HepG2 (cell line): Measurements from ENCODE around the gene OR2F2. TPM values are rescaled to one million over a fixed set of nuclear protein-coding genes. Genes with fewer than 3 reads are reported as not detected.

Source experiments
- BRF2 ChIP-seq: sonication (generic); formaldehyde crosslinking; IDR thresholded peaks from 2 replicates; pipeline ENCODE4 v1.8.1; 2022; ENCODE audit warnings: mild to moderate bottlenecking, missing genetic modification reagents
- CBFB ChIP-seq: sonication (generic); formaldehyde crosslinking; IDR thresholded peaks from 2 replicates; pipeline ENCODE4 v1.4.0; 2020; ENCODE audit warnings: missing genetic modification reagents
- DMAP1 ChIP-seq: IDR thresholded peaks from 2 replicates; pipeline ENCODE4 v1.6.1; 2016
- IRF2 ChIP-seq: IDR thresholded peaks from 2 replicates; pipeline ENCODE4 v1.6.1; 2018; ENCODE audit warnings: missing genetic modification reagents, missing compliant biosample characterization
- MBD4 ChIP-seq: IDR thresholded peaks from 2 replicates; pipeline ENCODE4 v1.6.1; 2012; ENCODE audit warnings: low read length, inconsistent platforms, borderline replicate concordance
- MYC ChIP-seq: sonication (generic); formaldehyde crosslinking; IDR thresholded peaks from 2 replicates; pipeline ENCODE4 v1.9.0; 2021; ENCODE audit warnings: missing genetic modification reagents, borderline replicate concordance
- NRL ChIP-seq: sonication (generic); formaldehyde crosslinking; IDR thresholded peaks from 2 replicates; pipeline ENCODE4 v1.5.0; 2020; ENCODE audit warnings: missing genetic modification reagents, mild to moderate bottlenecking, moderate library complexity, borderline replicate concordance
- PHF5A ChIP-seq: IDR thresholded peaks from one replicate; pipeline ENCODE4 v1.6.1; 2018; ENCODE audit warnings: low read depth, missing genetic modification reagents; ENCODE audit not compliant: unreplicated experiment
- SIX1 ChIP-seq: sonication (generic); formaldehyde crosslinking; IDR thresholded peaks from 2 replicates; pipeline ENCODE4 v1.4.0; 2020; ENCODE audit warnings: missing genetic modification reagents, borderline replicate concordance
- SMARCE1 ChIP-seq: fragments of 450-650 bp; IDR thresholded peaks from 2 replicates; pipeline ENCODE4 v1.6.1; 2017; ENCODE audit warnings: borderline replicate concordance
- SP4 ChIP-seq: sonication (generic); formaldehyde crosslinking; IDR thresholded peaks from 2 replicates; pipeline ENCODE4 v1.8.1; 2023; ENCODE audit warnings: mild to moderate bottlenecking, missing genetic modification reagents
- ZFX ChIP-seq: sonication (generic); formaldehyde crosslinking; IDR thresholded peaks from 2 replicates; pipeline ENCODE4 v1.4.0; 2020; ENCODE audit warnings: mild to moderate bottlenecking, low read depth, missing genetic modification reagents, moderate library complexity
- ZNF235 ChIP-seq: sonication (generic); formaldehyde crosslinking; IDR thresholded peaks from 2 replicates; pipeline ENCODE4 v1.8.1; 2023; ENCODE audit warnings: mild to moderate bottlenecking, missing genetic modification reagents, borderline replicate concordance
- ZNF335 ChIP-seq: sonication (generic); formaldehyde crosslinking; IDR thresholded peaks from 2 replicates; pipeline ENCODE4 v1.4.0; 2020; ENCODE audit warnings: missing genetic modification reagents
- ZNF503 ChIP-seq: sonication (generic); formaldehyde crosslinking; IDR thresholded peaks from 2 replicates; pipeline ENCODE4 v1.4.0; 2020; ENCODE audit warnings: missing genetic modification reagents
- ZNF543 ChIP-seq: sonication (generic); formaldehyde crosslinking; IDR thresholded peaks from 2 replicates; pipeline ENCODE4 v1.4.0; 2020; ENCODE audit warnings: mild to moderate bottlenecking, missing genetic modification reagents
- ZNF674 ChIP-seq: sonication (generic); formaldehyde crosslinking; IDR thresholded peaks from 2 replicates; pipeline ENCODE4 v1.5.0; 2020; ENCODE audit warnings: low read depth, mild to moderate bottlenecking, missing genetic modification reagents
- ZNF841 ChIP-seq: sonication (generic); formaldehyde crosslinking; IDR thresholded peaks from 2 replicates; pipeline ENCODE4 v1.8.1; 2023; ENCODE audit warnings: missing genetic modification reagents, borderline replicate concordance
- polyA plus RNA-seq, 8 experiments: library from polyadenylated mRNA; depleted of rRNA in 3 of 8; stranded (reverse) in 7 of 8; unstranded in 1 of 8; fragments of >200 nt; fragmentation: Illumina TruSeq in 4 of 8; extraction: Trizol in 4 of 8; gene quantifications; 2 replicates each; pipeline versions ENCODE4 v1.2.1 to v1.2.3, GENCODE V29; 2011 to 2016; ENCODE audit warnings: low read depth in 4 of 8, missing spikeins in 1 of 8, mixed read lengths in 1 of 8; ENCODE audit not compliant: insufficient read depth in 1 of 8
- total RNA-seq, 5 experiments: library from RNA; depleted of rRNA; stranded (reverse); fragments of >200 nt; fragmentation: Illumina TruSeq; extraction: Trizol; gene quantifications; 2 replicates each; pipeline ENCODE4 v1.2.3, GENCODE V29; 2016; ENCODE audit warnings: low read depth in 1 of 5
- TF ChIP-seq, protein P1 (sequence below): IDR thresholded peaks from 2 replicates; pipeline ENCODE4 v1.6.1; 2016; ENCODE audit warnings: low read depth, control low read depth
- TF ChIP-seq, protein P2 (sequence below): sonication (generic); formaldehyde crosslinking; IDR thresholded peaks from 2 replicates; pipeline ENCODE4 v1.8.1; 2023; ENCODE audit warnings: mild to moderate bottlenecking, missing genetic modification reagents, borderline replicate concordance
- TF ChIP-seq, protein P3 (sequence below): IDR thresholded peaks from 2 replicates; pipeline ENCODE4 v1.6.1; 2016; ENCODE audit warnings: mild to moderate bottlenecking, missing biosample characterization, missing genetic modification reagents
- TF ChIP-seq, protein P4 (sequence below): sonication (generic); formaldehyde crosslinking; IDR thresholded peaks from 2 replicates; pipeline ENCODE4 v1.4.0; 2020; ENCODE audit warnings: mild to moderate bottlenecking, missing genetic modification reagents

OR2F2 gene
- total and polyA plus RNA-seq, 2 of the 13 experiments (the other 11 are each of a cell fraction or from before 2014, with no cell fraction given) = 0.13 TPM; not detected in 1

DNA sequence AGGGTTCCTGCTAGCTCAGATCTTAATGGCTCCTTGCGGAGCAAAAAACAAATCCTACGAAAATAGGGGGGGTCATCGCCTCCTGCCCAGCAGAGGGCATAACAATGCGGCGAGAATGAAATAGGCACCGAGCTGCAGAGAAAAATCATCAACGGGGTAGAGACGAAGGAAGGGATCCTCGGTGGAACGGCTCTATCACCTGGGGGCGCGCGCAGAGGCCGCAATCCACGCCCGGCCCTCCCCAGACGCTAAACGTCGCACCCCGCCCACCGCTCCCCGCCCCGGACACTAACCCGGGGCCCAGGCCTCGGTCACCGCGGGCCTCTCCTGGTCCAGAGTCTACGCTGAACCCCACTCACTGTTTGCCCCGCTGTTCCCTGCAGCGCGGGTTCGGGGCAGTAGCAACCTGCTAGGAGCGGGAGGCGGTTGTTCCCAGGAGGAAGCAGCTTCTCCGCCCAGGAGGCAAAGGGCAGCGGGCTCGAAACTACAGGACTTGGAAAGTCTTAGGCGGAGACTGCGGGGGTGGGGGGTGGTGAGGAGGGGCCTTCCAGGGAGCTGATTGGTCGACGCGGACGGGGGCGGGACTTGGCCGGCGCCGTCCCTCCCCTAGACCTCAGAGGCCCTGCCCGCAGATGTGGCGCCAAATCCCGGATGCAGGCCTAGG, 33.2 kb upstream of the OR2F2 start, which contains the start of gene TCAF1 (continued):
- TF ChIP-seq ZNF503 (peak; percentile 77), SIX1 (CRISPR knock-in tag) (0 out of 2 replicates have a peak, but pooled peaks have one; percentile 50), NRL (CRISPR knock-in tag) (peak; percentile 76; the same call in 1 of the 2 replicates), MBD4 (no peak), ZNF543 (peak; percentile 34; the same call in 1 of the 2 replicates), ZNF674 (0 out of 2 replicates have a peak, but pooled peaks have one; percentile 27), ZNF235 (CRISPR knock-in tag) (peak; percentile 79; the same call in 1 of the 2 replicates), ZFX (peak; percentile 96), SP4 (CRISPR knock-in tag) (peak; percentile 91), BRF2 (peak; percentile 91), IRF2 (CRISPR knock-in tag) (peak; percentile 72), ZNF335 (CRISPR knock-in tag) (0 out of 2 replicates have a peak, but pooled peaks have one; percentile 49), MYC (peak; percentile 53; the same call in 1 of the 2 replicates), ZNF841 (CRISPR knock-in tag) (0 out of 2 replicates have a peak, but pooled peaks have one; percentile 45), SMARCE1 (no peak), PHF5A (CRISPR knock-in tag) (peak; percentile 42), CBFB (peak; percentile 67; the same call in 1 of the 2 replicates), DMAP1 (CRISPR knock-in tag) (peak; percentile 72)
- TF ChIP-seq, protein P1, sequence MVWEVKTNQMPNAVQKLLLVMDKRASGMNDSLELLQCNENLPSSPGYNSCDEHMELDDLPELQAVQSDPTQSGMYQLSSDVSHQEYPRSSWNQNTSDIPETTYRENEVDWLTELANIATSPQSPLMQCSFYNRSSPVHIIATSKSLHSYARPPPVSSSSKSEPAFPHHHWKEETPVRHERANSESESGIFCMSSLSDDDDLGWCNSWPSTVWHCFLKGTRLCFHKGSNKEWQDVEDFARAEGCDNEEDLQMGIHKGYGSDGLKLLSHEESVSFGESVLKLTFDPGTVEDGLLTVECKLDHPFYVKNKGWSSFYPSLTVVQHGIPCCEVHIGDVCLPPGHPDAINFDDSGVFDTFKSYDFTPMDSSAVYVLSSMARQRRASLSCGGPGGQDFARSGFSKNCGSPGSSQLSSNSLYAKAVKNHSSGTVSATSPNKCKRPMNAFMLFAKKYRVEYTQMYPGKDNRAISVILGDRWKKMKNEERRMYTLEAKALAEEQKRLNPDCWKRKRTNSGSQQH (CRISPR knock-in tag) = peak; percentile 94
- TF ChIP-seq, protein P2, sequence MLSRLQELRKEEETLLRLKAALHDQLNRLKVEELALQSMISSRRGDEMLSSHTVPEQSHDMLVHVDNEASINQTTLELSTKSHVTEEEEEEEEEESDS (CRISPR knock-in tag) = no peak
- TF ChIP-seq, protein P3, sequence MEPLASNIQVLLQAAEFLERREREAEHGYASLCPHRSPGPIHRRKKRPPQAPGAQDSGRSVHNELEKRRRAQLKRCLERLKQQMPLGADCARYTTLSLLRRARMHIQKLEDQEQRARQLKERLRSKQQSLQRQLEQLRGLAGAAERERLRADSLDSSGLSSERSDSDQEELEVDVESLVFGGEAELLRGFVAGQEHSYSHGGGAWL (CRISPR knock-in tag) = no peak
- TF ChIP-seq, protein P4, sequence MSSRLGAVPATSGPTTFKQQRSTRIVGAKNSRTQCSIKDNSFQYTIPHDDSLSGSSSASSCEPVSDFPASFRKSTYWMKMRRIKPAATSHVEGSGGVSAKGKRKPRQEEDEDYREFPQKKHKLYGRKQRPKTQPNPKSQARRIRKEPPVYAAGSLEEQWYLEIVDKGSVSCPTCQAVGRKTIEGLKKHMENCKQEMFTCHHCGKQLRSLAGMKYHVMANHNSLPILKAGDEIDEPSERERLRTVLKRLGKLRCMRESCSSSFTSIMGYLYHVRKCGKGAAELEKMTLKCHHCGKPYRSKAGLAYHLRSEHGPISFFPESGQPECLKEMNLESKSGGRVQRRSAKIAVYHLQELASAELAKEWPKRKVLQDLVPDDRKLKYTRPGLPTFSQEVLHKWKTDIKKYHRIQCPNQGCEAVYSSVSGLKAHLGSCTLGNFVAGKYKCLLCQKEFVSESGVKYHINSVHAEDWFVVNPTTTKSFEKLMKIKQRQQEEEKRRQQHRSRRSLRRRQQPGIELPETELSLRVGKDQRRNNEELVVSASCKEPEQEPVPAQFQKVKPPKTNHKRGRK (CRISPR knock-in tag) = 0 out of 2 replicates have a peak, but pooled peaks have one; percentile 54
